ENCODE data around the gene RHOG.
"Not testable (repeated sequence)": the region's sequence is repeated elsewhere in the genome, so short reads cannot be mapped to it uniquely, and the experiment has no call there.

DNA sequence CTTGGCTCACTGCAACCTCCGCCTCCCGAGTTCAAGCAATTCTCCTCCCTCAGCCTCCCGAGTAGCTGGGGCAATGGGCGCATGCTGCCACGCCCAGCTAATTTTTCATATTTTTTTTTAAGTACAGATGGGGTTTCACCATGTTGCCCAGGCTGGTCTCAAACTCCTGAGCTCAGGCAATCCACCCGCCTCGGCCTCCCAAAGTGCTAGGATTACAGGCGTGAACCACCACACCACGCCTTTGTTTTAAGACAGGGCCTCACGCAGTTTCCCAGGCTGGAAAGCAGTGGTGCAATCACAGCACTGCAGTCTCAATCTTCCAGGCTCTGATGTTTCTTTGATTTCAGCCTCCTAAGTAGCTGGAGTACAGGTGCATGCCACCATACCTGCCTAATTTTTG lies 46.4 kb downstream of the RHOG start:
- TF ChIP-seq, protein P1, sequence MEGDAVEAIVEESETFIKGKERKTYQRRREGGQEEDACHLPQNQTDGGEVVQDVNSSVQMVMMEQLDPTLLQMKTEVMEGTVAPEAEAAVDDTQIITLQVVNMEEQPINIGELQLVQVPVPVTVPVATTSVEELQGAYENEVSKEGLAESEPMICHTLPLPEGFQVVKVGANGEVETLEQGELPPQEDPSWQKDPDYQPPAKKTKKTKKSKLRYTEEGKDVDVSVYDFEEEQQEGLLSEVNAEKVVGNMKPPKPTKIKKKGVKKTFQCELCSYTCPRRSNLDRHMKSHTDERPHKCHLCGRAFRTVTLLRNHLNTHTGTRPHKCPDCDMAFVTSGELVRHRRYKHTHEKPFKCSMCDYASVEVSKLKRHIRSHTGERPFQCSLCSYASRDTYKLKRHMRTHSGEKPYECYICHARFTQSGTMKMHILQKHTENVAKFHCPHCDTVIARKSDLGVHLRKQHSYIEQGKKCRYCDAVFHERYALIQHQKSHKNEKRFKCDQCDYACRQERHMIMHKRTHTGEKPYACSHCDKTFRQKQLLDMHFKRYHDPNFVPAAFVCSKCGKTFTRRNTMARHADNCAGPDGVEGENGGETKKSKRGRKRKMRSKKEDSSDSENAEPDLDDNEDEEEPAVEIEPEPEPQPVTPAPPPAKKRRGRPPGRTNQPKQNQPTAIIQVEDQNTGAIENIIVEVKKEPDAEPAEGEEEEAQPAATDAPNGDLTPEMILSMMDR (IDR thresholded peaks at IDR 0.05): not testable (repeated sequence)
- not testable (repeated sequence) for TF ChIP-seq POLR2A (IDR thresholded peaks at IDR 0.05)
